Hepatocyte (in vitro differentiated cells): ENCODE data around the gene PRTFDC1. TPM values are rescaled to one million over a fixed set of nuclear protein-coding genes. Genes with fewer than 3 reads are reported as not detected.

Experiments
- DNase-seq: peaks from one replicate; pipeline ENCODE4 v3.0.0-alpha.2; 2016; ENCODE audit warnings: low spot score
- H2AFZ ChIP-seq: fragments of 200-600 bp; sonication (generic); 2 replicates; pipeline ENCODE4 v1.6.0; 2016; ENCODE audit warnings: antibody characterized with exemption, mild to moderate bottlenecking
- H3K27ac ChIP-seq: fragments of 200-600 bp; sonication (generic); 2 replicates; pipeline ENCODE4 v1.5.1; 2016; ENCODE audit warnings: mild to moderate bottlenecking
- H3K27me3 ChIP-seq: fragments of 200-600 bp; sonication (generic); 2 replicates; pipeline ENCODE4 v1.6.1; 2016
- H3K36me3 ChIP-seq: fragments of 200-600 bp; sonication (generic); replicated peaks from 2 replicates; pipeline ENCODE4 v1.5.1; 2016; ENCODE audit warnings: low read depth; ENCODE audit not compliant: insufficient read depth
- H3K4me1 ChIP-seq: fragments of 200-600 bp; sonication (generic); 2 replicates; pipeline ENCODE4 v1.5.1; 2016; ENCODE audit warnings: mild to moderate bottlenecking, moderate library complexity; ENCODE audit not compliant: insufficient read depth
- H3K4me2 ChIP-seq: fragments of 200-600 bp; sonication (generic); 2 replicates; pipeline ENCODE4 v1.6.0; 2016
- H3K4me3 ChIP-seq: fragments of 200-600 bp; sonication (generic); 2 replicates; pipeline ENCODE4 v1.5.1; 2016; ENCODE audit warnings: mild to moderate bottlenecking
- H3K79me2 ChIP-seq: fragments of 200-600 bp; sonication (generic); 2 replicates; pipeline ENCODE4 v1.6.0; 2017; ENCODE audit warnings: mild to moderate bottlenecking
- H3K9me2 ChIP-seq: fragments of 200-600 bp; sonication (generic); replicated peaks from 2 replicates; pipeline ENCODE4 v1.6.0; 2017; ENCODE audit warnings: mild to moderate bottlenecking; ENCODE audit not compliant: insufficient read depth
- H3K9me3 ChIP-seq: fragments of 200-600 bp; sonication (generic); 2 replicates; pipeline ENCODE4 v1.5.1; 2016; ENCODE audit warnings: low read depth, mild to moderate bottlenecking
- H4K20me1 ChIP-seq: fragments of 200-600 bp; sonication (generic); 2 replicates; pipeline ENCODE4 v1.6.0; 2016; ENCODE audit warnings: mild to moderate bottlenecking; ENCODE audit not compliant: insufficient read depth, poor library complexity, severe bottlenecking
- EZH2 ChIP-seq: fragments of 200-600 bp; sonication (generic); IDR thresholded peaks from 2 replicates; pipeline ENCODE4 v1.6.1; 2016; ENCODE audit warnings: antibody characterized with exemption, mild to moderate bottlenecking, borderline replicate concordance
- EZH2phosphoT487 ChIP-seq: fragments of 200-600 bp; sonication (generic); IDR thresholded peaks from one replicate; pipeline ENCODE4 v1.6.1; 2018; ENCODE audit warnings: antibody characterized with exemption, mild to moderate bottlenecking, low read depth, moderate library complexity; ENCODE audit not compliant: unreplicated experiment, severe bottlenecking
- WGBS: methylation state at CpG from one replicate; pipeline ENCODE4 v1.1.6; 2016; ENCODE audit warnings: low lambda C conversion rate; ENCODE audit errors: missing lambda C conversion rate; 5-methylcytosine and 5-hydroxymethylcytosine counted together
- polyA plus RNA-seq: library from polyadenylated mRNA; unstranded; fragments of >200 nt; fragmentation: Nextera tagmentation; extraction: Ambion mirVana; gene quantifications from 2 replicates; pipeline ENCODE4 v1.2.1, GENCODE V29; 2016
- total RNA-seq: library from RNA; depleted of rRNA; stranded (reverse); fragments of >200 nt; gene quantifications from 2 replicates; pipeline ENCODE4 v1.2.3, GENCODE V29; 2014
- TF ChIP-seq, protein P1 (sequence below): fragments of 200-600 bp; sonication (generic); IDR thresholded peaks from 2 replicates; pipeline ENCODE4 v1.5.1; 2016; ENCODE audit warnings: antibody characterized with exemption, mild to moderate bottlenecking; ENCODE audit not compliant: poor library complexity

Gene PRTFDC1
- total and polyA plus RNA-seq, 2 experiments from 2014 or later = 6.4 to 14.7 TPM

DNA sequence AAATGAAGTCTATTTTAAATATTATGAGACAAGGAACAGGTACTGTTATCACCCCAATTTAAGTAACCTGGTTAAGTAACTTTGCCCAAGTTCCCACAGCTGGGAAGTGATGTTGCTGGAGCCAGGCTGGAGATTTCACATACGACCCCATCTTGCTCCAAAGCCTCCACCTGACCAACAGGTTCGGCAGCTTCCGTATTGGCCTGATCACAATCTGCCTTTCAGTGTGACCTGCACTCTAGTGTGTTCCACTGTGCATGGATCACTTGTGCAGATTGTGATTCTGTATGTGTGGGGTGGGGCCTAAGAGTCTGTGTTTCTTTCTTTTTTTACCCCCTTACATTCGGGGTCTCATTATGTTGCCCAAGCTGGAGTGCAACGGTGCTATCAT is 66.1 kb downstream of the PRTFDC1 start:
- Histone ChIP-seq H3K9me2 (no peaks in the 10 kb centered on the region), H3K4me2 (no peak overlapping the region), H3K27me3 (no peaks in the 10 kb centered on the region), H3K4me3 (no peak overlapping the region), H2AFZ (no peak overlapping the region), H3K4me1 (no peaks in the 10 kb centered on the region), H4K20me1 (no peaks in the 10 kb centered on the region), H3K27ac (no peak overlapping the region), H3K79me2 (no peaks in the 10 kb centered on the region), H3K9me3 (no peaks in the 10 kb centered on the region), H3K36me3 (no peaks in the 10 kb centered on the region)
- WGBS = 70% methylated on average over 5 of the region's 5 CpGs
- no peak for DNase-seq
- TF ChIP-seq, protein P1, sequence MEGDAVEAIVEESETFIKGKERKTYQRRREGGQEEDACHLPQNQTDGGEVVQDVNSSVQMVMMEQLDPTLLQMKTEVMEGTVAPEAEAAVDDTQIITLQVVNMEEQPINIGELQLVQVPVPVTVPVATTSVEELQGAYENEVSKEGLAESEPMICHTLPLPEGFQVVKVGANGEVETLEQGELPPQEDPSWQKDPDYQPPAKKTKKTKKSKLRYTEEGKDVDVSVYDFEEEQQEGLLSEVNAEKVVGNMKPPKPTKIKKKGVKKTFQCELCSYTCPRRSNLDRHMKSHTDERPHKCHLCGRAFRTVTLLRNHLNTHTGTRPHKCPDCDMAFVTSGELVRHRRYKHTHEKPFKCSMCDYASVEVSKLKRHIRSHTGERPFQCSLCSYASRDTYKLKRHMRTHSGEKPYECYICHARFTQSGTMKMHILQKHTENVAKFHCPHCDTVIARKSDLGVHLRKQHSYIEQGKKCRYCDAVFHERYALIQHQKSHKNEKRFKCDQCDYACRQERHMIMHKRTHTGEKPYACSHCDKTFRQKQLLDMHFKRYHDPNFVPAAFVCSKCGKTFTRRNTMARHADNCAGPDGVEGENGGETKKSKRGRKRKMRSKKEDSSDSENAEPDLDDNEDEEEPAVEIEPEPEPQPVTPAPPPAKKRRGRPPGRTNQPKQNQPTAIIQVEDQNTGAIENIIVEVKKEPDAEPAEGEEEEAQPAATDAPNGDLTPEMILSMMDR = no peak
- no peak for TF ChIP-seq EZH2
- no peak for TF ChIP-seq EZH2phosphoT487

DNA sequence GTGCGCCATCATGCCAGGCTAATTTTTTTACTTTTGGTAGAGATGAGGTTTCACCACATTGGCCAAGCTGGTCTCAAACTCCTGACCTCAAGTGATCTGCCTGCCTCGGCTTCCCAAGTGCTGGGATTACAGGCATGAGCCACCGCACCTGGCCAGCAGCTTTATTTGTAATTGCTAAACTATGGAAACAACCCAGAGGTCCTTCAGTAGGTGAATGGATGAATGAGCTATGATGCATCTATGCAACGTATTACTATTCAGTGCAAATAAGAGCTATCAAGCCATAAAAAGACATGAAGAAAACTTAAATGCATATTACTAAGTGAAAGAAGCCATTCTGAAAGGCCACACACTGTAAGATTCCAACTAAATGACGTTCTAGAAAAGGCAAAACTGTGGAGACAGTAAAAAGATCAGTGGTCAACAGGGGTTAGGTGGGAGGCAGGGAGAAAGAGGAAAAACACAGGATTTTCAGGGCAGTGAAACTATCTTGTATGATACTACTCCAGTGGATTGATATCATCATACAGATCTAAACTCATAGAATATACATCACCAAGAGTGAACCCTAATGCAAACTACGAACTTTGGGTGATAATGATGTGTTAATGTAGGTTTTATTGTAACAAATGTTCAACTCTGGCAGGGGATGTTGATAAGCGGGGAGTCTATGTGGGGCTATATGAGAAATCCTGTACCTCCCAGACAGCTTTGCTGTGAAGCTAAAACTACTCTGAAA is 66.7 kb downstream of the PRTFDC1 start:
- H4K20me1 ChIP-seq = no peaks in the 10 kb centered on the region
- no peaks in the 10 kb centered on the region for H3K9me2 ChIP-seq
- H2AFZ ChIP-seq = no peak overlapping the region
- no peaks in the 10 kb centered on the region for H3K4me1 ChIP-seq
- TF ChIP-seq EZH2phosphoT487 (no peak), EZH2 (no peak)
- TF ChIP-seq, protein P1 = no peak
- no peaks in the 10 kb centered on the region for H3K79me2 ChIP-seq
- no peak overlapping the region for H3K4me3 ChIP-seq
- WGBS = 74% methylated on average over 7 of the region's 7 CpGs
- no peak overlapping the region for H3K4me2 ChIP-seq
- no peaks in the 10 kb centered on the region for H3K36me3 ChIP-seq
- no peak for DNase-seq
- H3K9me3 ChIP-seq = no peaks in the 10 kb centered on the region
- H3K27me3 ChIP-seq = no peaks in the 10 kb centered on the region
- H3K27ac ChIP-seq = no peak overlapping the region

DNA sequence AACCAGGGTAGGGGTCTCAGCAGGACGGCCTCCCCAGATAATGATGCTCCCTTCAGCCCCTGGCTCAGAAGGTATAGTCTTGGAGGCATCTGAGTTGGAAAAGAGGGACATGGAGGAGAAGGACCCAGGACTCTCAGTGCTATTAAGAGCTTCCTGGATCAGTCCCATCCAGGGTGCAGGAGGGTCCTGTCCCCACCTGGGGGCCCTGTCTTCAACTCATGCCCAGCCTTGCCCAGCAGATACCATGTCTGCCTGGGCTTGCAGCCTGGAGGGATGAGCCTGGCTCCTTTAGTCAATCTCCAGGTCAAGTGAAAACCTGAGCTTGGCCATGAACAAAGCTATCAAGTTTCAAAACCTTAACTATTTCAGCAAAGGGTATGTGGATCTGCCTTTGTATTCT is 67.6 kb downstream of the PRTFDC1 start:
- Histone ChIP-seq H3K4me3 (no peak overlapping the region), H2AFZ (no peak overlapping the region), H3K9me3 (no peaks in the 10 kb centered on the region), H3K27me3 (no peaks in the 10 kb centered on the region), H3K36me3 (no peaks in the 10 kb centered on the region), H3K79me2 (no peaks in the 10 kb centered on the region), H3K4me2 (no peak overlapping the region), H3K4me1 (no peaks in the 10 kb centered on the region), H3K9me2 (no peaks in the 10 kb centered on the region), H3K27ac (no peak overlapping the region), H4K20me1 (no peaks in the 10 kb centered on the region)
- DNase-seq = no peak
- TF ChIP-seq EZH2 = no peak
- no peak for TF ChIP-seq EZH2phosphoT487
- TF ChIP-seq, protein P1 = no peak
- WGBS = 94% methylated on average over 1 of the region's 1 CpG
